Measurements from ENCODE around the gene TARBP2.
A peak's percentile ranks its signal among the peaks of the same experiment; 100 is the strongest.
"Not testable (repeated sequence)": the region's sequence is repeated elsewhere in the genome, so short reads cannot be mapped to it uniquely, and the experiment has no call there.

The TARBP2 gene

DNA sequence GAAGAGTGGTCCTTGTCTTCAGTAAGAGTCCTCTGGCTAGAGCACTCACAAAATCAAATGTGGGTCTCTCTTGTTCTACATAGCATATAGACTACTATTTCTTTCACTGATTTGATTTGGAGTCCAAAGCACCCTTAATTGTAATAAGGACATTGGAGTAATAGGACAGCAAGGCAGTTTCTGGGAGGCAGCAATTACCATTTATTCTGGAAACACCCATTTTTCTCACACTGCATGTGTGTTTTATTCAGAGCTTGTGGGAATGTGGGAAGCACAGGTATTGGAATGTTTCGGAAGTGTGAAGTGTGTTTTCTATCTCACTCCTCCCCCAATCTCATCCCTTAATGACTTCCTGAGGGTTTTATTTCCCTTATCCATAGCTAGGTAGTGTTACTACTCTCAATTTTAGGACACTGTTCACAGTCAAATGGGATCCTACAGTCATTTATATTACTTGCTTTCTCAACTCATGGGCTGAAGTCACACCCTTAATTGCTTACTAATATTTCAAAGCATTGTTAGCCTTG is 29.0 kb upstream of the TARBP2 start:
- no peak for DNase-seq (ENCODE audit: low read depth, low spot score)
- no peak overlapping the region for H3K27ac ChIP-seq

DNA sequence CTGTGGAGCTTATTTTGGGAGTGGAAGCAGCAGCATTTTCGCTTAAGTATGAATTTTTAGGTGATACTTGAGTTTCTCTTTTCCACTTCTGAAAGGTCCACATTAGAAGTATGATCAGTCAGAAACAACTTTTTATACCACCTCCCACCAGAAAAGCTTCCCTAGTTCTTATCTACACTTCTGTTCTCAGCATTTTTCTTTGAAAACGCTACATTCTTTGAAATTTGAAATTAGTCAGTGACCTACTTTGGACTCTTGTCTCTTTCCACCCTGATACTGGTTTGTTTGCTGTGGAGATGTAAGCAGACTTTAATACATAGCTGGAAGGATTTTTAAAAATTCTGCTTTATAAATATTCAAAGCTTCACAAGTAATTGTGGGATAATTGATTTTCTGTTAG is 27.0 kb upstream of the TARBP2 start:
- DNase-seq (ENCODE audit: low read depth, low spot score) = no peak
- H3K27ac ChIP-seq = no peak overlapping the region

DNA sequence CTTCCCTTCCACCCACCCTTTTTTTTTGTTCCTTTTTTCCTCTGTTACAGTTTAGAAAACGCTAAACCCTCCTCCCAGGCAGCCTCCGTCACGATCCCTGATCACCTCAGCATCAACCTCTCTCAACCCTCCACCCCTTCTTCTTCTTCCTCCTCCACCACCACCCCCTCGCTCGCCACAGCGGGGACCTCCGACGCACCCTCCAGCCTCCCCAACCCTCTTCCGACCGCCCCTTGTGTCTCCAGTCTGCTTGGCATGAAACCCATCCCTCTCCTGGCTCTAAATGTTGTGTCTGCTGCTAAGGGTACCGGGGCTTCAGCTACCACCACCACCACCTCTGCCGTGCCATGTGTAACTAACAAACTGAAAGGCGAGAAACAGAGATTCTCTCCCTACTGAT is 26.3 kb upstream of the TARBP2 start:
- H3K27ac ChIP-seq = no peak overlapping the region
- no peak for DNase-seq (ENCODE audit: low read depth, low spot score)

DNA sequence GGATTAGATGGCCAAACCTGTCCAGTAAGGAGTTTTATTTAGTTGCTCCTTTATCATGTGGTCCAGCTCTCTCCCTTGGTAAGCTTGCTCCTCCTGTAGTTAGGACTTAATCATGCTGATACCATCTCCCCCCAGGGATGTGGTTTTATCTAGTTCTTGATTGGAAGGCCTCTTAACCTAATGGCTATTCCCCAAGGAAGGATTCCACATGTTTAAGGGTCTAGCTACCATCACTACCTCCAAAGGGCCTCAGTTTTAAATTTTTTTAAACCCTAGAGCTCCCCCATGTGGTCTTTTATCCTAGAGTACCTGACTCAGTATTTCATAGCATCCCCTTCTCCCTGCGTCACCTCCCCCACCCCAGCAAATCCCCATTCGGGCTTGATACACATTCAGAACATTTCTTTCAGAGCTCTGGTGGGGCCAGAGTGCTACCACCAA is 24.3 kb upstream of the TARBP2 start:
- H3K27ac ChIP-seq = no peak overlapping the region
- DNase-seq (ENCODE audit: low read depth, low spot score) = no peak

DNA sequence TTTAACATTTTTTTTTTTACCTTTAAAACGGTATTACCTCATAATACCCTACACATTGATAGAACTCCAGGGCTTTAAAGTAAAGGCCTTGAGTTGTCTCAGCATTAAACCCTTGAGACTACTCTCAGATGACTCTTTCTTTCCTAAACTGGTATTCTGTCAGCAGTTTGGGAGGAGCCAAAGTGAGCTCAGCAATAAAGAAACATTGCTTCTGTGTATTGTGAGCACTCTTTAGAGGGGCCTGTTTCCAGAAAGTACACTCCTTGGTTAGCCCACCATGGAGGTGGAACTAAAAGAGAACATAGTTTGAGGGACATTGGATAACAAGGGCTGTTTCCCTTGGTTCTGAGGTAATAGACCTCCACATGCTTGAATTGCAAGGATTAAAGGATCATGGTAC is 22.2 kb upstream of the TARBP2 start:
- DNase-seq (ENCODE audit: low read depth, low spot score) = no peak
- H3K27ac ChIP-seq = peak overlapping the region; percentile 72

DNA sequence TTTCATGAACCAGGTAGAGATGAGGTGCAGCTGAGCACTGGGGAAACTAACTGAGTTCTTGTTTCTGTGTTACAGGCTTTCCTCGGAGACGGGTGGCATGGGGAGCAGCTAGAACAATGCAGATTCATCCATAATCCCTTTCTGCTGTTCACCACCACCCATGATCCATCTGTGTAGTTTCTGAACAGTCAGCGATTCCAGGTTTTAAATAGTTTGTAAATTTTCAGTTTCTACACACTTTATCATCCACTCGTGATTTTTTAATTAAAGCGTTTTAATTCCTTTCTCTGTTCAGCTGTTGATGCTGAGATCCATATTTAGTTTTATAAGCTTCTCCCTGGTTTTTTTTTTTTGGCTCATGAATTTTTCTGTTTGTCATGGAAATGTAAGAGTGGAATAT is 21.8 kb upstream of the TARBP2 start:
- DNase-seq (ENCODE audit: low read depth, low spot score) = no peak
- H3K27ac ChIP-seq = peak overlapping the region; percentile 72

DNA sequence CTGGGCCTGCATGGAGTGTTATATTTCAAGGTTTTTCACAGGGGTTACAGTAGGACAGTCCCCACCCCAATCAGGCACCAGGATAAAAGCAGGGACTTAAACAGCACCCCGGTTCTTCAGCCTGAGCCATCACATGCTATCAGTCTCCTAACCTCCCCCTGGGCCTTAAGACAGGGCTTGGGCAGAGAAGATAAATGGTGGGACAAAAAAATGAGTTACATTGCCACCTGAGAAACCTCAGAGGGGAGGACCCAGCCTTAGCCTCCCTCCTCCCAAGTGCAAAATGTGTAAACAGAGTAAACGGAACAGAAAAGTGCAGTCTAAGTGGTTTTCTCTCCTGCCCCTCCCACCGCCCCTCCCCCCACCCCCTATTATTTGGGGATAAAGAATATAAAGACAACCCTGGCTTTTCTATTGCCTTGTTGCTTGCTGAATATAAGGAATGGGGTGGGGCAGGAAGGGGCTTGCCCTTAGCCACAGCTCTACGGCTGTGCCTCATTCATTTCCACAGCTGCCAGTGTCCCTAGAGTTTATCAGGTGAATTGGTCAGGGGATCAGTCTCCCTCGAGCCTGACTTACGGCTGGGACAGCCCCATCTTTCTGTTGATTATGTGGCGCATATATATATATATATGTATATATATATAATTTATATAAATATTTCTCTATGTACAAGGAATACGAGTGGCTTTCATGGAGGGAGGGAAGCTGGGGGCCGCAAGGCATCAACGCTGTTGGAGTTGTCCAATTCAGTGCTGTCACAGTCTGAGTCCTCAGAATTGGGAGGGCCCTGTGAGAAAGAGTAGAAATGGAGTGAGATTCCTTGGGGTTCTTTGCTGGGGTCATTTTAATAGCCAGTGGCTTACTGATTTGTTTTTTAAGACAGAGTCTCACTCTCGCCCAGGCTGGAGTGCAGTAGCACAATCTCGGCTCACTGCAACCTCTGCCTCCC is 20.3 kb upstream of the TARBP2 start:
- H3K27ac ChIP-seq = peak overlapping the region; percentile 72
- DNase-seq (ENCODE audit: low read depth, low spot score) = no peak

DNA sequence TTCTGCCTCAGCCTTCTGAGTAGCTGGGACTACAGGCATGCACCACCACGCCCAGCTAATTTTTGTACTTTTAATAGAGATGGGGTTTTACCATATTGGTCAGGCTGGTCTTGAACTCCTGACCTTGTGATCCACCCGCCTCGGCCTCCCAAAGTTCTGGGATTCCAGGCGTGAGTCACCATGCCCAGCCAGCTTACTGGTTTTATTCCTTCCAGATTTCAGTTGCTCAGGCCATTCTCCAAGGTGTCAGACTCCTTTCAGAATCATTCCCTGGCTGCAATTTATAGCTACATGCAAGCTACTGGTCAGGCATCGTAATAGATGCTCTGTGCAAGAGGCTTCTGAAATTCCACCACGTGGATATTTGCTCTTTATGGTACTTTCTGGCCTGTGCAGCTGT is 19.6 kb upstream of the TARBP2 start:
- DNase-seq (ENCODE audit: low read depth, low spot score) = not testable (repeated sequence)
- H3K27ac ChIP-seq = peak overlapping the region; percentile 72

DNA sequence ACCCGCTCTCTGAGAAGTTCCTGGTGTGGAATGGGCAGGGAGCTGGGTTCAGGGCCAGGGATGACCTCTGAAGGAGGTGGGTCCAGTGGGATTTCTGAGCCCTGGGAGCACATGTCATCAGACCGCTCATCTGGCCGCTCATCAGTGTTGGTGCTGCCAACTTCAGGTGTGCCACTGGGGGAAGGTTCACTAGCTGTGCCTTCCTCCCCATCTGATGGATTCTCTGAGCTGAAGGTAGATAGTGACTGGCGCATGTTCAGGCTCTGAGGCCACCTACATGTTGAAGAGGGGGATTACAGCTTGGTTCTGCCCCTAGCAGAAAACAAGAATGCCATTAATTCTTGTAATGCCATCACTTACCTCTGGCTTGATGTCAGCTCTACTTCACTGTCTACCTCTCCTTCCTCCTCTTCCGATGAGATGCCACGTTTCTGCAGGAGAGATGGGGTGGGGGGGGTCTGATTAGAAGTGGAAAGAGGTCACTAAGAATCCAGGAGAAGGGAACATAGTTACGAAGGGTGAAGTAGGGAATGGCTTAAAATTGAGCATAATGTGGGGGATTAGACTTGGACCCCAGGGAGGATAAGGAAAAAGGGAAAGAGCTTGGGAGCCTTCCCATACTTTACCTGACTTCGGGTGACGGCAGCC is 19.0 kb upstream of the TARBP2 start:
- no peak for DNase-seq (ENCODE audit: low read depth, low spot score)
- H3K27ac ChIP-seq = peak overlapping the region; percentile 72

DNA sequence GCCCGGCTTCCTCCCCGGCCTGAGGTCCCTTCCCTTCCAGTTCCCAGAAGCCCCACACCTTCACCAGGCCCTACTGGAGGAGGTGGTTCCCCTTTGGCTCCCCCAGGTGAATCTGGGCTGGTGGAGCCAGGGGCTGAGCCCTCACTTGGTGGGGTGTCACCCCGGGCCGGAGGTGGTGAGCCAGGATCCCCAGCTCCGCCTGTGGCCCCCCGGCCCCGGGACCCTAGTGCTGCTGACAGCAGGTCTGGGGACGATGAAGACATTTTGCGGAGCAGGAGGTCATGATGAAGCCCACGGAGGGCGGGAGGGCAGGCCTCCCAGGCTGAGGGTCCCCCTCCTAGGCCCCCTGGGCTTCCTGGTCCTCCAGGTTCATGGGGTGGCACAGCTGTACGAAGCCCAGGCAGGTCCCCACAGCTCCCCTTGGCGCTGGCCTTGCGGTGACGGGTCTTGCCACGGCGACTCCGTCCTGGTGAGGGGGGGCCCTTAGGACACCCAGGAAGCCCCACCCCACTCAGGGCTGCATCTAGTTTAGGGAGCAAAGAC is 18.4 kb upstream of the TARBP2 start:
- DNase-seq (ENCODE audit: low read depth, low spot score) = no peak
- H3K27ac ChIP-seq = peak overlapping the region; percentile 72

DNA sequence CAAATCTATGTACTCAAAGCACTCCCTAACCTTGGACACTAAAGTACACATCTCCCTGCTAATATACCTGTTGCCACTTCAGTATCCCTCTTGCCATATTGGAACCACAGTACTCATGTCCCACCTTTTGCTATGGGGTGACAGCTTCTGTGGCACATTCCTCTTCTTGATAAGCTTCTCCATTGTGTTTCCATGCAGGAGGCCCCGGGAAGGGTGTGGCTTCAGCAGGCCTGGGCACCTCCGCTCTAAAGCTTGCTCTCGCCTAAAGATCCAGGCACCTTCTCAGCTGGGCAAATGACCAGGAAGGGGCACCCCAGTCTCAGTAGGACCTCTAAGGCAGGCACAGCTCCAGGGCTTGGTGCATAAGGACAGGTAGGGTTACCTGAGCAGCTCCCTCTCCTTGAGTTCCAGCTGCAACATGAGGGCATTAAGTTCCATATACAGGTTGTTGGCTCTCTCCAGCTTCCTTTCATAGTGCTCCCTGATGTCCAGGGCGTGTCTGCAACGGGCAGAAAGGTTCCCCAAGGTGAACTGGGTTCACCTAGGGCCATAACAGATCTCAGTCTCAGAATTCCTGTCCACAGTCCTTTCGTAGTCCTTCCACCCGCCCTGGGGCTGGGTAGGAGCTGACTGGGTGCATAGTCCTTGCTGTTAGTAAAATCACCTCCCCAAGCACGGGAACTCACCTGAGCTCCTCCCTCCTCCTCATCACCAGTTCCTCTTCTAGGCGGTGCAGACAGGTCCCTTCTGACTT is 17.7 kb upstream of the TARBP2 start:
- peak overlapping the region; percentile 72 for H3K27ac ChIP-seq
- no peak for DNase-seq (ENCODE audit: low read depth, low spot score)

DNA sequence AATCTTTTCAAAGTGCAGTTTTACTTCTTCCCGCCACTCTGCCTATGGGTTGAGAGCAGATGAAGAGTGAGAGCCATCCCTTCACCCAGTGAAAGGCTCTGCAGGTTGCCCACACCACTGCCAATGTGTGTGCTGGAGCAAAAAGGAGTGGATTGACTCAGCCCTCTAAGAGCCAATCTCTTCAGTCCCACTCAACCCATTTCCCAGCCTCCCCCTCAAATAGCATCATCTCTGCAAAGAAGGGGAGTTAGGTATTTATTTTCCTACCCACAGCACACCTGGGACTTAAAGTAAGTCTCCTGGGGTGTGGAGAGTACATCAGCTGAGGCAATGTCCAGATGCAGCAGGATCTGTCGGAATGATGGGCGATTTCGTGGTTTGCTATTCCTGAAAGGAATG is 17.1 kb upstream of the TARBP2 start:
- no peak for DNase-seq (ENCODE audit: low read depth, low spot score)
- H3K27ac ChIP-seq = peak overlapping the region; percentile 72

DNA sequence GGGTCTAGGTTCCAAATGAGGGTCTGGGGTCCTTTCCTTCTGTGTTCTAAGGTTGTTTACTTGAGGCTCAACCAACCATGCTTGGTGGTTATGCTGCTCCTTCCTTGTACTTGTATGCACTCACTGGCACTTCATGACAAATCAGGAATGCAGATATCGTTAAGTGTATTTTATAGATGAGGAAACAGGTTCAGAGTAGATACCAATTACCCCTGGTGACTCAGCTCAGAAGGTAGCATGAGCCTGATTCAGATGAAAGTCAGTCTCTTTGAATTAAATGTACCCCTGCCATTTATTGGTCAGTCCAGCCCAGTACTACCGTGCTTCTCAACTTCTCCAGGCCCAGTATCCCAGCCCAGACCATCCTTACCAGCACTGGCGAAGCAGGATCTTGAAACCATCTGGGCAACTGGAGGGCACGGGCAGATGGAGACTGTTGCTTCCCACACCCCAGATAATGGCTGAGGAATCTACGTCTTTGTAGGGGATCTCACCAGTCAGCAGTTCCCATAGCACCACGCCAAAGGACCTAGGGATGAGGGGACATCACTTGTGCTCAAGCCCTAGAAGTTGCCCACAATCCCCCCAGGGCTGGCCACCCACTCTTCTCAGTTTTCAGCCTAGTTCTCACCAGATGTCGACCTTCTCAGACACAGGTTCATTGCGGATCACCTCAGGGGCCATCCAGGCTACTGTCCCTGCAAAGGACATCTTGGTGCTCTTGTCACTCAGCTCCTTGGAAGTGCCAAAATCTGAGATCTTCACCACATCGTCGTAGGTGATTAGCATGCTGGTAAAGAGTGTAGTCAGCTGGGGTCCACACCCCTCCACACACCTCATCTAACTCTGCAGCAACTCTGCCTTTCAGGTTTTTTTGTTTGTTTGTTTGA is 16.2 kb upstream of the TARBP2 start:
- peak overlapping the region; percentile 72 for H3K27ac ChIP-seq
- peak; percentile 67 for DNase-seq (ENCODE audit: low read depth, low spot score)

DNA sequence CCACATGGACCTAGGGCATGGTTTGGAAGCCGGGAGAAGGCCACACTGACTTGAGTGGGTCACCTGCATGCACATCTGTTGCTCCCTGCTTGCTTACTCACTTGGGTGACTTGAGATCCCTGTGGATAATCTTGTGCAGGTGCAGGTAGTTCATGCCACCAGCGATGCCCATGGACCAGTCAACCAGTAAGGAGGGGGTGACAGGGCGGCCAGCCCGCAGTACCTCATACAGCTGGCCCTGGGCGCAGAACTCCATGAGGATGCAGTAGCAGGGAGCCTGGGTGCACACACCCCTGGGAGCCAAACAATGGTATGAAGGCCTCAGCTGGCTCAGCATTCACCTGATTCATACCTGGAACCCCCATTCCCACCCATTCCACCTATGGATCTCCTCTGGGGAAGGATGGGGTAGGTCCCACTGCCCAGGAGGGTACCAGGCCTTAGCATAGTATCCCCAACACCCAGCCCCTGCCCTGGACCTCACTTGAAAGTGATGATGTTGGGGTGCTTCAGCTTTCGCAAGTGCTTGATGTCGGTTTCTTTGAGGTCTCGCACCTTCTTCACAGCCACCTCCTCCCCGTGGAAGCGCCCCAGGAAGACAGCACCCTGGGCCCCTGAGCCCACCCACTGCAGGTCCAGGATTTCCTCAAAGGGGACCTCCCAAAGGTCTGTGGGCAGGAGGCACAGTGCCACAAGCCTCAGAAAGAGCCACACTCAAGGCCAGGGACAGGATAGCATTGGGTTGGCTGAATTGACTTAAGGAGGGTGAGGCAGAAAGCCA is 14.9 kb upstream of the TARBP2 start:
- no peak for DNase-seq (ENCODE audit: low read depth, low spot score)
- H3K27ac ChIP-seq = no peak overlapping the region

DNA sequence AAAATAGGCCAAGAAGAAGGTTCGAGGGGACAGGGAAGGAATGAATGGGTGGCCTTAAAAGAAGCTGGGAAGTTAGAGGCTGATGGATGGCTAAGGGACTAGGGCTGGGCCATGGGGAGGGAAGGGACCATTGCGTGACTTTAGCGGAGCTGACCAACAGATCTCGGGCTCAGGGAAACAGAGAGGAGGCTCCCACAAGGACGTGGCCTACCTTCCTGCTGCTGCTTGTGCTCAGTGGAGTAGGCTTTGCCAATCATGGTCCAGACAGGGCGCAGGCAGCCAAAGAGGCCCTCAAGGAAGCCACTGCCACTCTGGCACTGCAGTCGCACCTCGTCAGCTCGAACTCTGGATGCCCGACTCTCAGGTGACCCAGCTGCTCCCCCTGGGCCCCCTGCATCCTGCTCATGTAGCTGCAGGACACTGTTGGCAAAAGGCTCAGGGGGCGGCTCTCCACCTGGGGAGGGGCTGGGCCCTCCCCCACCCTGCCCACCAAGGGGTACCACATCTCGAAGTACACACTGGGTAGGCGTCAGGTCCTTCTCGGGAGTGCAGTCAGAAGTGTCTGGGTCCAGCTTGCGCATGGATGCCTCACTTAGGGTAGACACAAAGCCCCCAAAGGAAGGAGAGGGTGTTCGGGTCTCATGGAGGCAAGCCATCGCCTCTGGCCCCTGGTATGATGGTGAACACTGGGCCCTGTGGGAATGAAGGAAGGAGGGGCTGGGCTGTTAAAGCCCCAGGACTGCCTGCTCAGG is 14.2 kb upstream of the TARBP2 start:
- no peak overlapping the region for H3K27ac ChIP-seq
- no peak for DNase-seq (ENCODE audit: low read depth, low spot score)

DNA sequence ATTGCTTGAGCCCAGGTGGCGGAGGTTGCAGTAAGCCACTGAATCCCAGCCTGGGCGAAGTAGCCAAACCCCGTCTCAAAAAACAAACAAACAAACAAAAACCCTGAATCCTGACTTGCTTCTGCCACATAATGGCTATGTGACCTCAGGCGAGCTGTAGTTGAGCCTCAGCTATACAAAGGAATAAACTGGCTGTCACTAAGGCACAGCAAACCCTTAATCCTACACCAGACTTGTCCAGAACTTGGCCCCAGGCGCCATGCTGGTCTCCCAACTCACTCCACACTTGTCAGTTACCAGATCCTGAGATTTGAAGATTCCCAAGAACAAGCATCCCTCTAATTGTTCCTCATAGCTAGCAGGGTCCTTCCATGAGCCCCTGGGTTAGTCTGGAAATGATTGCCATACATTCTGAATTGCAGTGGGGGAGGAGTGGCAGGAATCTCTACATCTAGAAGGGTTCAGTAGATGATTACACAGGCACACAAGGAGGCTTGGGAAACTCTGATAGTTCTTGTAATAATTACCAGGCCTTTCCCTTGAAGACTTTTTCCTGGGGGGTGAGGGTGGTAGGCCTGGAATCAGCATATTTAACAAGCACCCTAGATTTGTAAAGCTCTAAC is 11.7 kb upstream of the TARBP2 start:
- H3K27ac ChIP-seq = no peak overlapping the region
- DNase-seq (ENCODE audit: low read depth, low spot score) = no peak

DNA sequence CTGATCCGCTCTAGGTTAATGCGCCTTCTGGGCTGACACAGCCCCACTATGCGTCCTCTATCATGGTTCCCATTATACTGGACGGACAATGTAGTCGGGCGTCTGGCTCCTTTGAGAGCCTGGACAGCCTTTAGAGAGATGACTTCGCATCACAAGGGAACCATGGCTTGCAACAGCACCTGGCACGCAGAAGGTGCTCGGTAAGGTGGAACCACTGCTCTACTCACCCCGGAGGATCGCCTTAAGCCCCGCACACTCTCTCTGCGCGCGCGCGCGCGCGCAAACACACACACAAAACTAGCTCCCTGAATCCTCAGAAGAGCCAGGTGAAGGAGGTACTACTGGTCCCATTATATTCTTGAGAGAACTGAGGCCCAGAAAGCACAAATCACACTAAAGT is 8.9 kb upstream of the TARBP2 start:
- H3K27ac ChIP-seq = no peak overlapping the region
- no peak for DNase-seq (ENCODE audit: low read depth, low spot score)
